ENCODE results near the gene NTSR1.

NTSR1 gene

GRCh38 chr20:62688083-62688482 lies 20.6 kb upstream of the NTSR1 start:
- TF ChIP-seq, protein P1, sequence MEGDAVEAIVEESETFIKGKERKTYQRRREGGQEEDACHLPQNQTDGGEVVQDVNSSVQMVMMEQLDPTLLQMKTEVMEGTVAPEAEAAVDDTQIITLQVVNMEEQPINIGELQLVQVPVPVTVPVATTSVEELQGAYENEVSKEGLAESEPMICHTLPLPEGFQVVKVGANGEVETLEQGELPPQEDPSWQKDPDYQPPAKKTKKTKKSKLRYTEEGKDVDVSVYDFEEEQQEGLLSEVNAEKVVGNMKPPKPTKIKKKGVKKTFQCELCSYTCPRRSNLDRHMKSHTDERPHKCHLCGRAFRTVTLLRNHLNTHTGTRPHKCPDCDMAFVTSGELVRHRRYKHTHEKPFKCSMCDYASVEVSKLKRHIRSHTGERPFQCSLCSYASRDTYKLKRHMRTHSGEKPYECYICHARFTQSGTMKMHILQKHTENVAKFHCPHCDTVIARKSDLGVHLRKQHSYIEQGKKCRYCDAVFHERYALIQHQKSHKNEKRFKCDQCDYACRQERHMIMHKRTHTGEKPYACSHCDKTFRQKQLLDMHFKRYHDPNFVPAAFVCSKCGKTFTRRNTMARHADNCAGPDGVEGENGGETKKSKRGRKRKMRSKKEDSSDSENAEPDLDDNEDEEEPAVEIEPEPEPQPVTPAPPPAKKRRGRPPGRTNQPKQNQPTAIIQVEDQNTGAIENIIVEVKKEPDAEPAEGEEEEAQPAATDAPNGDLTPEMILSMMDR (IDR thresholded peaks at IDR 0.05; ENCODE audit: borderline replicate concordance, control extremely low read depth, extremely low read depth, insufficient read depth, missing control alignments) = no peak
- DNase-seq (ENCODE audit: low spot score) = no peak
- in situ Hi-C loops (cut with MboI; ENCODE audit: low sequenced_read_pairs, unreplicated experiment) = no loop called here

- TF ChIP-seq, protein P1 (IDR thresholded peaks at IDR 0.05; ENCODE audit: borderline replicate concordance, control extremely low read depth, extremely low read depth, insufficient read depth, missing control alignments) = no peak
- DNase-seq (ENCODE audit: low spot score) = no peak
- in situ Hi-C loops (cut with MboI; ENCODE audit: low sequenced_read_pairs, unreplicated experiment) = no loop called here
Measured at GRCh38 chr20:62688855-62689460, 19.7 kb upstream of the NTSR1 start.

DNA sequence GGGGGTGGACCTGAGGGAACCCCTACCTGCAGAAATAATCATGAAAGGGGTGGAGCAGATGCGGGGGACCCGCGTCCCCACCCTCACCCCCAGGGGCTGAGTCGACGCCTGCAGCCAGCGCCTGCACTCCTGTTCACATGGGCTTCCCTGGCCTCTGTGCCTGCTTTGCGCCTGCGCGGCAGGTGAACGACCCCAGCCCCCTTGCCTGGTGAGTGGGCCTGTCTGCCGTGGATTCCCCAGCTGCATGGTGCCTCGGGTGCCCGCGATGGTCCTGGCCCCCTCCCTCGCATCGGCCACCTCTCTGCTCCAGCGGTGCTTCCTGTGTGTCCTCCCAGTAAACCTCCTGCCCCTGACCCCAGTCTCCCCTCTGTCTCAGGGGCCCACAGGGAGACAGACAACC lies 18.8 kb upstream of the NTSR1 start:
- TF ChIP-seq, protein P1 (IDR thresholded peaks at IDR 0.05; ENCODE audit: borderline replicate concordance, control extremely low read depth, extremely low read depth, insufficient read depth, missing control alignments) = no peak
- in situ Hi-C loops (cut with MboI; ENCODE audit: low sequenced_read_pairs, unreplicated experiment) = no loop called here
- no peak for DNase-seq (ENCODE audit: low spot score)

DNA sequence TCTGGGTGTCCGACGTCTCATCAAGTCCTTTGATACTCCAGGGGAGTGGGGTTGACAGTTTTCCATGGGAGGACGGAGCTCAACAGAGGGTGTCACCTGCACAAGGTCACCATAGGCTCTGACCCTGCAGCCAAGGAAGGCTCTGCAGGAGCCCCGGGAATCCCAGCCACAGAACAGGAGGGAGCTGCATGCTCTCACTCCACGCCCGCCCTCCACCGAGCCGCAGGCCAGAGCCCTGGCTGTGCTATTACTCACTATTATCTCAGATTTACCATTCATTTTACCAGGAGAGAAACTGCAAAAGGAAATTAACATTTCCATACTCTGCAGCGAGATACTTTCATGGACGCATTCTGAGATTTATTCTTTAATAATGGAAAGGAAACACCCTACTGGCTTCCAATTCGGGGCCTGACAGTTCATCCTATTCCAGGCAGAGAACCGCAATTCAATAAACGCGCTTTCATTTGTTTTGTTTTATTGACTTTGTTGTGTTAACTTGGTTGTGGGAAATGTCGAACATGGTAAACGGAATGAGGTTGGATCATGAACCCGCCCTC lies 18.3 kb upstream of the NTSR1 start:
- TF ChIP-seq, protein P1 (IDR thresholded peaks at IDR 0.05; ENCODE audit: borderline replicate concordance, control extremely low read depth, extremely low read depth, insufficient read depth, missing control alignments) = no peak
- DNase-seq (ENCODE audit: low spot score) = no peak
- in situ Hi-C loops (cut with MboI; ENCODE audit: low sequenced_read_pairs, unreplicated experiment) = no loop called here

- TF ChIP-seq, protein P1 (IDR thresholded peaks at IDR 0.05; ENCODE audit: borderline replicate concordance, control extremely low read depth, extremely low read depth, insufficient read depth, missing control alignments) = no peak
- no peak for DNase-seq (ENCODE audit: low spot score)
- in situ Hi-C loops (cut with MboI; ENCODE audit: low sequenced_read_pairs, unreplicated experiment) = no loop called here
Measured at GRCh38 chr20:62691487-62691886, 17.1 kb upstream of the NTSR1 start.

DNA sequence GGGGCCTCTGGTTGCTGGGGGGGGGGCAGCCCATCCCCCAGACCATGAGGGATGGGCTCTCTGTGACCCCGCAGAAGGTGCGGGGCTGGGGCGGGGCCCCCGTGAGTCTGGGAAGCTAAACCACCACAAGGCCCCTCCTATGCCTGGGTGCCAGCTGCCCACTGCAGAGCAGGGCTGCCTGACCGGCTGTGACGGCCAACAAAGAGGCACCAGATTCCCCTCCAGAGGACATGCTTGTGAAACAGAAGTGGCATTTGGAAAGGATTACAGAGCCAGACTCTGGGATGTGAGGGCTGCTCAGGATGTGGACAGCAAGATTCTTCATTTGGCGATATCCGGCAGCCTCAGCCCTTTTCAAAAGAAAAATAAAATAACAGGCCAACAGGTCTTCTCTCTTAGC lies 16.5 kb upstream of the NTSR1 start:
- TF ChIP-seq, protein P1 (IDR thresholded peaks at IDR 0.05; ENCODE audit: borderline replicate concordance, control extremely low read depth, extremely low read depth, insufficient read depth, missing control alignments) = no peak
- in situ Hi-C loops (cut with MboI; ENCODE audit: low sequenced_read_pairs, unreplicated experiment) = no loop called here
- DNase-seq (ENCODE audit: low spot score) = no peak

Measured in GM13976 (cell line).